ENCODE data around the gene EIF5B. TPM values are rescaled to one million over a fixed set of nuclear protein-coding genes. Genes with fewer than 3 reads are reported as not detected.
"Not testable (repeated sequence)": the region's sequence is repeated elsewhere in the genome, so short reads cannot be mapped to it uniquely, and the experiment has no call there.

Gene EIF5B
- total RNA-seq, 4 donors from 2014 or later: 24.8 to 36.9 (median 29.8) TPM

DNA sequence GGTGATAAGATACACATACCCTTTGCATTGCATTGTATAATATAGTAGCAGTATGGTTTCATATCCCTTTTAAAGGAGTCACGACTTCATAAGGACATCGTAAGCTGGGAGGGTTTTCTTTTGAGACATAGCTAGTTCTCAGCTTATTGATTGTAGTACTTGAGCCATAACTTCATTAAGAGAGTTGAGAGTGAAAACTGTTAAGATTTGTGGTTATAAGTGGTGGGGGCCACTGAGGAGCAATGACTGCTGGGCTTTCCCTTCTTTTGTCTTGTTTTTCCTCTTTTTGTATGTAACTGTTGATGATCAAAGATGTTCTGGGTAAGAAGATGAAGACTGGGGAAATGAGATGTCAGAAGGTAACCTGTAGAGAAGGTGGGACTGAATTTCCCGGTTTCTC, 11.0 kb downstream of the EIF5B start:
- intact Hi-C loops (cut with DNase I): no loop called here
- no peak for TF ChIP-seq CTCF (IDR thresholded peaks at IDR 0.05)
- TF ChIP-seq POLR2A (IDR thresholded peaks at IDR 0.05): no peak
- H3K4me1 ChIP-seq: peaks cover 0 to 3% of the 10 kb centered on the region in 2 donors
- no peak overlapping the region for H3K27ac ChIP-seq
- no peak for DNase-seq
- WGBS, 2 donors: 90 to 92% methylated on average over 3 of the region's 3 CpGs
- no peak overlapping the region for H3K4me3 ChIP-seq (replicated peaks in 1 of 3)
- no peaks in the 10 kb centered on the region for H3K27me3 ChIP-seq
- no peaks in the 10 kb centered on the region for H3K9me3 ChIP-seq
- H3K36me3 ChIP-seq: no peaks in the 10 kb centered on the region

DNA sequence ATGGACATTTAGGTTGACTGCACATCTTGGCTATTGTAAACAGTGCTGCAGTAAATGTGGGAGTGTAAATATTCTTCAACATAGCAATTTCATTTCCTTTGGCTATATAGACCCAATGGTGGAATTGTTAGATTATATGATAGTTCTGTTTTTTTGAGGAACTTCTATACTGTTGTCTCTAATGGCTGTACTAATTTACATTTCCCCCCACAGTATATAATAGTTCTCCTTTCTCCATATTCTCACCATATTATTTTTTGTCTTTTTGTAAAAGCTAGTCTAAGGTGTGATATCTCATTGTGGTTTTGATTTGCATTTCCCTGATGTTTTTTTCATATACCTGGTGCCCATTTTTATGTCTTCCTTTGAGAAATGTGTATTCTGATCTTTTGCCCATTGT, 13.0 kb downstream of the EIF5B start:
- Histone ChIP-seq H3K4me3 (replicated peaks in 1 of 3) (no peak overlapping the region), H3K4me1 (peaks cover 0 to 3% of the 10 kb centered on the region in 2 donors), H3K9me3 (no peaks in the 10 kb centered on the region), H3K27me3 (no peaks in the 10 kb centered on the region), H3K36me3 (no peaks in the 10 kb centered on the region), H3K27ac (no peak overlapping the region)
- TF ChIP-seq POLR2A (IDR thresholded peaks at IDR 0.05) (no peak), CTCF (IDR thresholded peaks at IDR 0.05) (no peak)
- intact Hi-C loops (cut with DNase I): no loop called here
- no peak for DNase-seq

DNA sequence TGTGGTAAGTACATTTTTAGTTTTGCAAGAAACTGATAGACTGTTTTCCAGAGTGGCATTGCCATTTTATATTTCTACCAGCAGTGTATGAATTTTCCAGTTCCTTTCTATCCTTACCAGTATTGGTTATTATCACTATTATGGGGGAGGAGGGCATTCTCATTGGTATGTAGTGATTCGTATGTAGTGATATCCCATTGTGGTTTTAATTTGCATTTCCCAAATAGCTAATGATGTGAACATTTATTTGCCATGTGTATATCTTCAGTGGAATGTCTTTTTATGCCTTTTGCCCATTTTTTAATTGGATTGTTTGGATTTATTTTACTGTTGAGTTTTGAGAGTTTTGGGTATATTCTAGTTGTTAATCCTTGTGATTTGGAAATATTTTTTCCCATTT, 16.9 kb downstream of the EIF5B start:
- intact Hi-C loops (cut with DNase I): no loop called here
- Histone ChIP-seq H3K4me1 (peaks cover 0 to 1% of the 10 kb centered on the region in 2 donors), H3K9me3 (no peaks in the 10 kb centered on the region), H3K27me3 (no peaks in the 10 kb centered on the region), H3K4me3 (replicated peaks in 1 of 3) (no peak overlapping the region), H3K27ac (no peak overlapping the region), H3K36me3 (no peaks in the 10 kb centered on the region)
- no peak for TF ChIP-seq CTCF (IDR thresholded peaks at IDR 0.05)
- no peak for TF ChIP-seq POLR2A (IDR thresholded peaks at IDR 0.05)
- no peak for DNase-seq
- WGBS, 2 donors: 97 to 98% methylated on average over 1 of the region's 1 CpG

- H3K9me3 ChIP-seq; H3K36me3 ChIP-seq; H3K4me3 ChIP-seq (replicated peaks in 1 of 3); H3K4me1 ChIP-seq; intact Hi-C loops (cut with DNase I); DNase-seq; H3K27me3 ChIP-seq; H3K27ac ChIP-seq: not testable (repeated sequence)
- 97 to 98% methylated on average over 8 of the region's 8 CpGs for WGBS, 2 donors
These were observed 17.6 kb downstream of the EIF5B start for GRCh38 chr2:99354825-99355224.

DNA sequence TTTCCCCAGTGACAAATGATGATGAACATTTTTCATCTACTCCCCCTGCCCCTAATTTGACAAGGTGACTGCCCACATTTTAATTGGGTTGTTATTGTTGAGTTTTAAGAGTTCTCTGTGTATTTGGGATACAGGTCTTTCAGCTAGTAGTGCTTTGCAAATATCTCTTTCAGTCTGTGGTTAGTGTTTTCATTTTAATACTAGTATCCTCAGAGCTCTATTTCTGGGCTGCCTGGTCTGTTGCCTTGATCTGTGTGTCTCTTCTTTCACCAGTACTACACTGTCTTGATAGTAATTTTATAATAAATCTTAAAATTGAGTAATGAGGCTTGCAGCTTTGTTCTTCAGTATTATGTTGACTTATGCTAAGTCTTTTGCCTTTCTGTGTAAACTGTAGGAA, 19.7 kb downstream of the EIF5B start:
- TF ChIP-seq CTCF (IDR thresholded peaks at IDR 0.05): no peak
- TF ChIP-seq POLR2A (IDR thresholded peaks at IDR 0.05): no peak
- H3K9me3 ChIP-seq: no peaks in the 10 kb centered on the region
- intact Hi-C loops (cut with DNase I): no loop called here
- H3K4me1 ChIP-seq: no peaks in the 10 kb centered on the region
- no peak overlapping the region for H3K27ac ChIP-seq
- no peaks in the 10 kb centered on the region for H3K36me3 ChIP-seq
- no peak for DNase-seq
- H3K4me3 ChIP-seq (replicated peaks in 1 of 3): no peak overlapping the region
- no peaks in the 10 kb centered on the region for H3K27me3 ChIP-seq

GRCh38 chr2:99365661-99366060, 28.5 kb downstream of the EIF5B start:
- Histone ChIP-seq H3K36me3 (peaks cover 37 to 57% of the 10 kb centered on the region in 2 donors), H3K4me1 (no peaks in the 10 kb centered on the region), H3K27me3 (no peaks in the 10 kb centered on the region), H3K4me3 (replicated peaks in 1 of 3) (no peak overlapping the region), H3K9me3 (no peaks in the 10 kb centered on the region), H3K27ac (no peak overlapping the region)
- DNase-seq: no peak
- no peak for TF ChIP-seq POLR2A (IDR thresholded peaks at IDR 0.05)
- TF ChIP-seq CTCF (IDR thresholded peaks at IDR 0.05): no peak
- 46 to 96% methylated on average over 1 to 2 of the region's 2 CpGs for WGBS, 2 donors
- intact Hi-C loops (cut with DNase I): no loop called here

DNA sequence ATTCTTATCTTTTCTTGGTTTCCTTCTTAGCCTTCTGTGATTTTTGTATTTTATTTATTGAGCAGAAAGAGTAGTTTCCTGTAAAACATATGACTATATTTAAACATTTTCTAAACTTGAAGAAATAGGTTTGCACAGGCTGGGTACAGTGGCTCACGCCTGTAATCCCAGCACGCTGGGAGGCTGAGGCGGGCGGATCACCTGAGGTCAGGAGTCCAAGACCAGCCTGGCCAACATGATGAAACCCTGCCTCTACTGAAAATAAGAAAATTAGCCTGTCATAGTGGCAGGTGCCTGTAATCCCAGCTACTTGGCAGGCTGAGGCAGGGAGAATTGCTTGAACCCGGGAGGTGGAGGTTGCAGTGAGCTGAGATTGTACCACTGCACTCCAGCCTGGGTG, 31.7 kb downstream of the EIF5B start:
- H3K9me3 ChIP-seq; intact Hi-C loops (cut with DNase I); H3K27me3 ChIP-seq; H3K4me1 ChIP-seq; DNase-seq; H3K27ac ChIP-seq; H3K4me3 ChIP-seq (replicated peaks in 1 of 3): not testable (repeated sequence)
- peaks cover 37 to 60% of the 10 kb centered on the region in 2 donors for H3K36me3 ChIP-seq
- WGBS, 2 donors: 95 to 99% methylated on average over 5 of the region's 5 CpGs

Measured in thyroid gland (tissue), 4 donors.